Thoracic aorta (tissue), 2 donors: Measurements from ENCODE around the gene TMEM150A. TPM values are rescaled to one million over a fixed set of nuclear protein-coding genes. Genes with fewer than 3 reads are reported as not detected.

Experiments
- ATAC-seq: fragments of 150-250 bp; one replicate; pipeline ENCODE4 v1.8.0; 2017; ENCODE audit warnings: low read depth; ENCODE audit not compliant: insufficient number of reproducible peaks, low FRiP score
- DNase-seq: peaks from one replicate; pipeline ENCODE4 v3.0.0-alpha.2; 2020; ENCODE audit warnings: low spot score
- H3K27ac ChIP-seq, 2 donors: fragments of 200-600 bp; sonication (generic); 1 replicate in 1 of 2; 2 replicates in 1 of 2; pipeline ENCODE4 v1.5.1; 2016; ENCODE audit warnings: mild to moderate bottlenecking in 2 of 2, moderate library complexity in 2 of 2
- H3K27me3 ChIP-seq: fragments of 200-600 bp; sonication (generic); replicated peaks from 2 replicates; pipeline ENCODE4 v1.6.0; 2016; ENCODE audit warnings: mild to moderate bottlenecking; ENCODE audit not compliant: insufficient read depth
- H3K36me3 ChIP-seq: fragments of 200-600 bp; sonication (generic); one replicate; pipeline ENCODE4 v1.5.1; 2016
- H3K4me1 ChIP-seq, 2 donors: fragments of 200-600 bp; sonication (generic); 1 replicate in 1 of 2; 2 replicates in 1 of 2; pipeline versions ENCODE4 v1.5.1 to v1.6.0; 2016; ENCODE audit warnings: low read depth in 2 of 2, mild to moderate bottlenecking in 1 of 2; ENCODE audit not compliant: control insufficient read depth in 1 of 2
- H3K4me3 ChIP-seq: fragments of 200-600 bp; sonication (generic); 2 replicates; pipeline ENCODE4 v1.5.1; 2016; ENCODE audit warnings: mild to moderate bottlenecking
- H3K9me3 ChIP-seq: fragments of 200-600 bp; sonication (generic); 2 replicates; pipeline ENCODE4 v1.5.1; 2016
- CTCF ChIP-seq: fragments of 200-600 bp; sonication (generic); IDR thresholded peaks from one replicate; pipeline ENCODE4 v1.5.1; 2019; ENCODE audit warnings: antibody characterized with exemption
- total RNA-seq, 2 donors: library from RNA; depleted of rRNA; stranded (reverse); fragments of >200 nt; gene quantifications; one replicate each; pipeline versions ENCODE4 v1.1.0 to v1.2.3, GENCODE V29; 2016

TMEM150A gene
- total RNA-seq, 2 donors from 2014 or later = 25.7 to 26.3 TPM

- DNase-seq = no peak
- Histone ChIP-seq H3K4me3 (no peak overlapping the region), H3K4me1 (no peaks in the 10 kb centered on the region), H3K36me3 (peaks cover 79% of the 10 kb centered on the region), H3K27ac (no peak overlapping the region), H3K27me3 (no peaks in the 10 kb centered on the region), H3K9me3 (no peaks in the 10 kb centered on the region)
- TF ChIP-seq CTCF = no peak
- no peak for ATAC-seq
These were observed 40.2 kb upstream of the TMEM150A start for GRCh38 chr2:85642725-85643124.

DNA sequence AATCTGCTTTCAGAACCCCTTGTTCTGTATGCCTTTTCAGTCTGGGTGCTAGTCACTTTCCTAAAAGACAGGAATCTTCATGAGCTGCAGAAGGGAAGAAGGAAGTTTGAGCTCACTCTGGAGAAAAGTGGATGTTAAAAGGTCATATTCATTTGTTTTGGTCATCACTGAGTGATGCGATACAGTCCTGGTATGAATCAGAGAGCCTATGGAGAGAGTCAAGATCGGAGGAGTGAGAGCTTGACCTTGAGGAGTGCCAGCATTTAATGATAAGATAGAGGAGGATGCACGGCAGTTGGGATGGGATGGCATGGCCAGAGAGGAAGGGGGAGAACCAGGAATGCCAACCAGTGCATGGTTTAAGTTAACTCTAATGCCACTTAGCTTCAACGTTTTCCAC lies 33.1 kb upstream of the TMEM150A start:
- Histone ChIP-seq H3K27ac (no peak overlapping the region), H3K4me1 (no peaks in the 10 kb centered on the region), H3K27me3 (no peaks in the 10 kb centered on the region), H3K9me3 (no peaks in the 10 kb centered on the region), H3K36me3 (peaks cover 41% of the 10 kb centered on the region), H3K4me3 (no peak overlapping the region)
- no peak for TF ChIP-seq CTCF
- ATAC-seq = no peak
- DNase-seq = no peak

GRCh38 chr2:85635011-85635410 lies 32.5 kb upstream of the TMEM150A start:
- Histone ChIP-seq H3K27ac (no peak overlapping the region), H3K36me3 (peaks cover 41% of the 10 kb centered on the region), H3K4me3 (no peak overlapping the region), H3K27me3 (no peaks in the 10 kb centered on the region), H3K4me1 (no peaks in the 10 kb centered on the region), H3K9me3 (no peaks in the 10 kb centered on the region)
- ATAC-seq (no peak), DNase-seq (no peak)
- no peak for TF ChIP-seq CTCF

DNA sequence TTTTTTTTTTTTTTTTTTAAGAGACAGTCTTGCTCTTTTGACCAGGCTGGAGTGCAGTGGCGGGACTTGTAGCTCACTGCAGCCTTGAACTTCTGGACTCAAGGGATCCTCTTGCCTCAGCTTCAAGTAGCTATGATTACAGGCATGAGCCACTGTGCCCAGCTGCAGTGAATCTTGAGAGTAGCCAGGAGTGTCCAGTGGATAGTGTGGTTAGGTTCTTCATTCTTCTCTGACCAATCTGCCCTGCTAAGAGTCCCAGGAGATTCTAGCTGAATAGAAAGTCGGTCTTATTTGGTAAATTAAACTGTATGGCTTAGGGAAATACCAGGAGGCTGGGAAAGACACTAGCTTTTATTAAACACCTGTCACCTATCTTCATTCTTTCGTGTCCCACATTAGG lies 28.8 kb upstream of the TMEM150A start:
- Histone ChIP-seq H3K36me3 (peaks cover 43% of the 10 kb centered on the region), H3K27me3 (no peaks in the 10 kb centered on the region), H3K4me1 (no peaks in the 10 kb centered on the region), H3K4me3 (no peak overlapping the region), H3K27ac (no peak overlapping the region), H3K9me3 (no peaks in the 10 kb centered on the region)
- no peak for ATAC-seq
- DNase-seq = no peak
- TF ChIP-seq CTCF = no peak

- peaks cover 59% of the 10 kb centered on the region for H3K36me3 ChIP-seq
These were observed 26.2 kb upstream of the TMEM150A start for GRCh38 chr2:85628658-85629057.

More at GRCh38 chr2:85628658-85629057, 26.2 kb upstream of the TMEM150A start:
- DNase-seq = no peak
- ATAC-seq = no peak
- no peak for TF ChIP-seq CTCF
- Histone ChIP-seq H3K27me3 (no peaks in the 10 kb centered on the region), H3K27ac (no peak overlapping the region), H3K4me1 (no peaks in the 10 kb centered on the region), H3K9me3 (no peaks in the 10 kb centered on the region), H3K4me3 (no peak overlapping the region)
